Measurements from ENCODE around the gene CDH5.

GRCh38 chr16:66364959-66365306 lies 1.6 kb upstream of the CDH5 start:
- TF ChIP-seq POLR2A (IDR thresholded peaks at IDR 0.05) (no peak), CTCF (IDR thresholded peaks at IDR 0.05) (no peak)
